ENCODE measurements around the gene ULK3. TPM values are rescaled to one million over a fixed set of nuclear protein-coding genes. Genes with fewer than 3 reads are reported as not detected.
A peak's percentile ranks its signal among the peaks of the same experiment; 100 is the strongest.

ULK3 gene
- total RNA-seq, 1 experiment from 2014 or later: 48.4 TPM

- peak; percentile 27 for ATAC-seq
- intact Hi-C loops (cut with micrococcal nuclease): loop anchor here (2.0 kb wide), 1 partner anchor 31 kb away; the partner anchor contains the start of gene ULK3
Measured at GRCh38 chr15:74873756-74874424, 30.9 kb upstream of the ULK3 start.

More at GRCh38 chr15:74873756-74874424, 30.9 kb upstream of the ULK3 start:
- no peak for TF ChIP-seq TCF7L2 (IDR thresholded peaks at IDR 0.05; ENCODE audit: borderline replicate concordance, extremely low read depth, insufficient read depth, insufficient read length)
- no peak for TF ChIP-seq ZBTB33 (IDR thresholded peaks at IDR 0.05; ENCODE audit: extremely low read depth, insufficient replicate concordance, low read length)
- TF ChIP-seq CTCF (IDR thresholded peaks at IDR 0.05 in 2 of 3, conservative IDR thresholded peaks at IDR 0.05 in 1 of 3; ENCODE audit: borderline replicate concordance in 1 of 3, insufficient read depth in 1 of 3, low read depth in 2 of 3, low read length in 2 of 3): no peak
- no peak for TF ChIP-seq SP1 (IDR thresholded peaks at IDR 0.05; ENCODE audit: low read depth)
- no peak for TF ChIP-seq ZFX (IDR thresholded peaks at IDR 0.05)
- no peak for TF ChIP-seq ATF3 (IDR thresholded peaks at IDR 0.05)
- no peaks in the 10 kb centered on the region for H3K9me3 ChIP-seq (ENCODE audit: control insufficient read depth in 1 of 2, insufficient read depth in 1 of 2, low read depth in 1 of 2, low read length in 2 of 2)
- no peaks in the 10 kb centered on the region for H3K9me2 ChIP-seq (ENCODE audit: insufficient read depth)
- BruUV-seq (replicated peaks): no TSS peak
- ChIA-PET CTCF (no interaction called here), RAD21 (ENCODE audit: low non-redundant PET in 1 of 2, low total read pairs in 2 of 2, uncharacterized antibody in 2 of 2, unreplicated experiment in 2 of 2) (no interaction called here), POLR2A (no interaction called here)
- H3K9ac ChIP-seq (ENCODE audit: low read length): peak overlapping the region; percentile 83
- peaks cover 39% of the 10 kb centered on the region for H3K79me2 ChIP-seq (ENCODE audit: insufficient read depth, low read length)
- peak overlapping the region; percentile 12; the same call in 1 of the 2 replicates for H3K27ac ChIP-seq (ENCODE audit: low read depth, low read length)
- H3K4me3 ChIP-seq (replicated peaks in 1 of 2; ENCODE audit: low read depth in 1 of 2, low read length in 2 of 2): peak overlapping the region; percentile 84 to 89
- no peak for DNase-seq (ENCODE audit: low read depth, low spot score)
- no peaks in the 10 kb centered on the region for H3K27me3 ChIP-seq (ENCODE audit: insufficient read depth, low read length)
- peak overlapping the region; percentile 71 for H2AFZ ChIP-seq (ENCODE audit: low read depth, low read length, poor library complexity, severe bottlenecking)
- H3K4me1 ChIP-seq (ENCODE audit: control insufficient read depth in 1 of 2, insufficient read depth in 2 of 2, low read length in 2 of 2): peaks cover 0 to 23% of the 10 kb centered on the region in 2 experiments; a peak in 2 of 4 replicates
- H3K36me3 ChIP-seq (ENCODE audit: control insufficient read depth in 1 of 2, insufficient read depth in 2 of 2, low read length in 2 of 2): no peaks in the 10 kb centered on the region
- peak overlapping the region; percentile 98 for H3K4me2 ChIP-seq (ENCODE audit: low read length)
- no peaks in the 10 kb centered on the region for H4K20me1 ChIP-seq (ENCODE audit: insufficient read depth)
